Skeletal muscle cell (primary cell): ENCODE measurements around the gene PHF10.

Source experiments
- DNase-seq: peaks from one replicate; pipeline ENCODE4 v3.0.0-alpha.2; 2010; ENCODE audit warnings: low read depth
- H3K4me3 ChIP-seq: 2 replicates; pipeline ENCODE4 v1.5.1; 2011; ENCODE audit warnings: low read depth, mild to moderate bottlenecking, control low read depth, low read length, moderate library complexity

PHF10 gene

DNA sequence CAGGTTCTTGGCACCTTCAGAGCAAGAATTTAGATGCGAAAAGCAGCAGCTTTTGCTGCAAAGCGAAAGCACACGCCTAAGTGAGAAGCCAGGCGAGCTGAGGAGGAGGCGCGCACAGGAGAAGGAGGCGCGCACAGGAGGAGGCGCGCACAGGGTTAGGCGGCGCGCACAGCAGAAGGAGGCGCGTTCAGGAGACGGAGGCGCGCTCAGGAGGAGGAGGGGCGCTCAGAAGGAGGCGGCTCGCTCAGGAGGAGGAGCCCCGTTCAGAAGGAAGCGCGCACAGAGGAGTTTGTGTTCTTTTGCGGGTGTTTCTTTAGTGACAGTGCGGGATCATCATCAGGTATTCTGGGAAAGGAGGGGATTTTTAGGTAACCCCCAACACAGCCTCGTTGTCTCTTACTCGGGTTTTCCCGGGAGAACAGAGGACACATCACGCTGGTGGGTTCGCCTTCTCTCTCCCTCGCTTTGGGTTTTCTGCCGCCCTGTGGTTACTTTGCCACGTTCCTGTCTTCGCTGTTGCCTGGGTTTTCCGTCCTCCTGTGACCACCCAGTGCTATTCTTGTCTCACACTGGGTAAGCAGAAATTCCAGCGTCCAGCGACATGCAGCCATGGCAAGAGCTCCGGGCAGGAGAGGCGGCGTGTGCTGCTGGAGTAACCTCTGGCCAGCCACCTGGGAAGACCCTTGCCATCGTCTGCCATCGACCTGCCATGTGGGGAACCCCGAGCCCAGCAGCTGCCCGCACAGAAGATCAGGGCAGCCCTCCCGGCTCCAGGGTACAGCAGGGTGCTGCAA is 69.5 kb downstream of the PHF10 start:
- no peak for DNase-seq

More for the DNA sequence above, 69.5 kb downstream of the PHF10 start:
- H3K4me3 ChIP-seq: no peak overlapping the region
